ENCODE measurements around the gene TRAPPC11. TPM values are rescaled to one million over a fixed set of nuclear protein-coding genes. Genes with fewer than 3 reads are reported as not detected.
A peak's percentile ranks its signal among the peaks of the same experiment; 100 is the strongest.

The TRAPPC11 gene
- total RNA-seq (2016; rRNA removed; fragmentation: Illumina TruSeq; extraction: Trizol) (18.0 and 22.7 TPM in 2 replicates), polyA plus RNA-seq (2011; rRNA removed) (17.3 and 23.2 TPM in 2 replicates), polyA minus RNA-seq (2011; rRNA and poly(A)+ RNA removed; ENCODE audit: low replicate concordance) (17.0 and 20.3 TPM in 2 replicates), Bru-seq, nascent RNA (percentile 63 among the genes with signal in this experiment), BruChase-seq, experiment 1, labeled RNA remaining after a 6-hour chase (percentile 65 among the genes with signal in this experiment), BruChase-seq, experiment 2, labeled RNA remaining after a 2-hour chase (percentile 64 among the genes with signal in this experiment)
- total RNA-seq (2016; cell fraction: cytosol; rRNA removed; fragmentation: Illumina TruSeq; extraction: Trizol; ENCODE audit: low read depth), result 3.8 and 6.1 TPM in 2 replicates
- 17.6 and 29.0 TPM in 2 replicates for total RNA-seq (2016; cell fraction: insoluble cytoplasmic fraction; rRNA removed; fragmentation: Illumina TruSeq; extraction: Trizol)
- 7.8 and 10.7 TPM in 2 replicates for total RNA-seq (2016; cell fraction: membrane; rRNA removed; fragmentation: Illumina TruSeq; extraction: Trizol)
- 19.8 and 22.3 TPM in 2 replicates for total RNA-seq (2016; cell fraction: nucleus; rRNA removed; fragmentation: Illumina TruSeq; extraction: Trizol)
- polyA plus RNA-seq (2011; cell fraction: cytosol; rRNA removed), result 11.2 and 15.3 TPM in 2 replicates
- polyA plus RNA-seq (2011; cell fraction: nucleus; rRNA removed), result 17.7 and 20.7 TPM in 2 replicates
- polyA plus RNA-seq (2012), result 12.2 and 12.9 TPM in 2 replicates
- 0.76 and 0.78 TPM in 2 replicates for polyA plus RNA-seq (2016; cell fraction: cytosol; fragmentation: Illumina TruSeq; extraction: Trizol; ENCODE audit: low read depth)
- polyA plus RNA-seq (2016; cell fraction: insoluble cytoplasmic fraction; fragmentation: Illumina TruSeq; extraction: Trizol; ENCODE audit: low read depth), result 15.3 and 17.2 TPM in 2 replicates
- polyA plus RNA-seq (2016; cell fraction: membrane; fragmentation: Illumina TruSeq; extraction: Trizol; ENCODE audit: low read depth), result 3.5 and 3.6 TPM in 2 replicates
- polyA plus RNA-seq (2016; cell fraction: nucleus; fragmentation: Illumina TruSeq; extraction: Trizol; ENCODE audit: insufficient read depth, low read depth), result 25.2 and 28.1 TPM in 2 replicates
- 15.1 and 17.7 TPM in 2 replicates for polyA minus RNA-seq (2011; cell fraction: cytosol; rRNA and poly(A)+ RNA removed)
- polyA minus RNA-seq (2011; cell fraction: nucleus; rRNA and poly(A)+ RNA removed), result 33.0 and 47.9 TPM in 2 replicates
- long read RNA-seq, experiment 1, full-length matches to known transcripts, result 3 of 5 reads
- long read RNA-seq, experiment 1, partial matches to known transcripts, result 0 of 5 reads
- long read RNA-seq, experiment 1, other reads (novel, unspliced or antisense), result 2 of 5 reads
- long read RNA-seq, experiment 2, full-length matches to known transcripts, result 1 of 14 reads
- long read RNA-seq, experiment 2, partial matches to known transcripts, result 9 of 14 reads
- long read RNA-seq, experiment 2, other reads (novel, unspliced or antisense), result 4 of 14 reads

DNA sequence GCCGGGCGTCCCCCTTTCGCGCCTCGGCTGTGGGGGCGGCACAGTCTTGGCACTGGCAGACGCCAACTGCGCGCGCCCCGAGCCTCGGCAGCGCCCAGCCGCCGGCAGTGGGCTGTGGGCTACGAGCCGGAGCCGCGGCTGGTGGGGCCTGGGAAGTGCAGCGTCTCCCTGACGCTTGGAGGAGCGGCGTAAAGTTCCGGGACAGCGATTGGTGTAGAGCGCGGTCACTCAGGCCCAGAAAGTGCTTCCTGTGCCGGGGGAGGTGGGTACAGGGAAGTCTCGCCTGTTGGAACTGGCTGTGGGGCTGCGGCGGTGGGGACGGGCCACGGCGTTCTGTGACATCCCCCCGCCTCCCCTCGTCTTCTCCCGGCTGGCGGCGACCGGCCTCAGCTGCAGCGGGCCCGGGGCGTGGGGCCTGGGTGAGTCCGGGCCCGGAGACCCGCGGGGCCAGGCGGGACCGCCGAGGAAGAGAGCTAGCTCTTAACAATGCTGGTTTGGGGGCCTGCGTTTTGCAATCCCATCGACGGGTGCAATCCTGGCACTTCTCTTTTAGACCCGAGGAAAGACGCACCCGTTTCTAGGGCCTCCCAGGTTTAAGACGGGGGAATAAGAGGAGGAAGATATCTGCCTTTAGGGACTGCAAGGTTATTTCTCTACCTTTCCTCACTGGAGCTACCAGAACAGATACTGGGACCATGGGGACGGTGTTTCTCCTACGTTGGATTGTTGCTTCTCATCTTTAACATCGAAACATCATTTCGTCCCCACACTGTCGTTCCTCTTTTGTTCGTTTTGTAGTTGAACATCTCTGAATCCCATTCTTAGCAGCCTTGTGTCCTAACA is at the start of gene TRAPPC11, which contains the start of gene RWDD4:
TRAPPC11 (plus strand) TSS at position 265 of the 843 bp plus-strand sequence. CDS start 4,575 bp downstream, outside the sequence.
RWDD4 (minus strand) TSS at position 157 of the 843 bp plus-strand sequence. CDS start 233 bp downstream, outside the sequence.
- Histone ChIP-seq H3K36me3 (replicated peaks in 1 of 2; ENCODE audit: control insufficient read depth in 1 of 2, insufficient read depth in 2 of 2, low read length in 2 of 2) (0 out of 5 replicates have a peak, but pooled peaks cover 0 to 1% of the 10 kb centered on the region in 2 experiments), H3K4me1 (ENCODE audit: insufficient read depth, low read length) (peaks cover 35% of the 10 kb centered on the region), H2AFZ (ENCODE audit: low read length) (peak within 1 kb of the TSS; percentile 82), H3K9me3 (ENCODE audit: low read length) (no peaks in the 10 kb centered on the region), H3K79me2 (ENCODE audit: insufficient read depth, low read length) (peaks cover 25% of the 10 kb centered on the region), H3K27ac (ENCODE audit: extremely low read length, insufficient read depth, low read length) (peak within 1 kb of the TSS; percentile 70), H3K9ac (ENCODE audit: insufficient read depth, low read depth, low read length) (peak within 1 kb of the TSS; percentile 80), H3K4me2 (ENCODE audit: low read depth, low read length) (peak within 1 kb of the TSS; percentile 80), H4K20me1 (ENCODE audit: insufficient read depth, low read length) (no peaks in the 10 kb centered on the region), H3K27me3 (ENCODE audit: control insufficient read depth in 1 of 2, insufficient read depth in 2 of 2, low read length in 2 of 2) (no peaks in the 10 kb centered on the region; a peak in 1 of 5 replicates), H3K4me3 (replicated peaks in 1 of 3; ENCODE audit: insufficient read depth in 1 of 3, low read depth in 2 of 3, low read length in 3 of 3) (peak within 1 kb of the TSS; percentile 77 to 85 (median 82))
- peak; percentile 94 for DNase-seq (ENCODE audit: low spot score)
- POLR2A ChIA-PET, result interaction anchor here (0.7 to 1.1 kb wide), 2 partner anchors 191 to 216 kb away, joined by 3 to 4 read pairs; no protein-coding TSS in a partner anchor
- ATAC-seq, result peak; percentile 99
- peak; percentile 18 for FAIRE-seq
- intact Hi-C loops (cut with micrococcal nuclease; ENCODE audit: unreplicated experiment), result loop anchor here (1.0 to 5.0 kb wide), 3 partner anchors 40 to 153 kb away; no protein-coding TSS in a partner anchor
- in situ Hi-C loops (cut with HindIII; ENCODE audit: extremely low pct_ligation_motif_present, low pct_unique_long_range_greater_than_20kb), result no loop called here
- BruUV-seq (replicated peaks), result no TSS peak
- WGBS (ENCODE audit: low lambda C conversion rate), result 1% methylated on average over 28 of the region's 63 CpGs
- CTCF ChIA-PET (ENCODE audit: low intra/inter-chr PET ratio, low total read pairs), result no interaction called here
- TF ChIP-seq ZNF615 (CRISPR knock-in tag; IDR thresholded peaks at IDR 0.05; ENCODE audit: borderline replicate concordance) (0 out of 2 replicates have a peak, but pooled peaks have one; percentile 4), ZFY (CRISPR knock-in tag; IDR thresholded peaks at IDR 0.05) (peak; percentile 90), CCDC6 (CRISPR knock-in tag; IDR thresholded peaks at IDR 0.05) (peak; percentile 51; the same call in 1 of the 2 replicates), ZNF136 (CRISPR knock-in tag; IDR thresholded peaks at IDR 0.05; ENCODE audit: low read depth) (no peak), ZNF451 (CRISPR knock-in tag; IDR thresholded peaks at IDR 0.05) (no peak), KDM5B (CRISPR knock-in tag; IDR thresholded peaks at IDR 0.05; ENCODE audit: borderline replicate concordance) (peak; percentile 80; the same call in 1 of the 2 replicates), ZNF672 (CRISPR knock-in tag; IDR thresholded peaks at IDR 0.05) (no peak), ZSCAN20 (CRISPR knock-in tag; IDR thresholded peaks at IDR 0.05; ENCODE audit: borderline replicate concordance) (no peak), ZNF501 (CRISPR knock-in tag; IDR thresholded peaks at IDR 0.05) (peak; percentile 89), CHD2 (IDR thresholded peaks at IDR 0.05; ENCODE audit: low read depth, low read length) (peak; percentile 50; the same call in 1 of the 2 replicates), ZBTB42 (CRISPR knock-in tag; IDR thresholded peaks at IDR 0.05) (peak; percentile 45; the same call in 1 of the 2 replicates), ZFP36L1 (CRISPR knock-in tag; IDR thresholded peaks at IDR 0.05) (0 out of 2 replicates have a peak, but pooled peaks have one; percentile 26), NFKB2 (CRISPR knock-in tag; IDR thresholded peaks at IDR 0.05; ENCODE audit: borderline replicate concordance) (peak; percentile 70; the same call in 1 of the 2 replicates), ZNF776 (CRISPR knock-in tag; IDR thresholded peaks at IDR 0.05) (peak; percentile 24; the same call in 1 of the 2 replicates)
- TF ChIP-seq, protein P1, sequence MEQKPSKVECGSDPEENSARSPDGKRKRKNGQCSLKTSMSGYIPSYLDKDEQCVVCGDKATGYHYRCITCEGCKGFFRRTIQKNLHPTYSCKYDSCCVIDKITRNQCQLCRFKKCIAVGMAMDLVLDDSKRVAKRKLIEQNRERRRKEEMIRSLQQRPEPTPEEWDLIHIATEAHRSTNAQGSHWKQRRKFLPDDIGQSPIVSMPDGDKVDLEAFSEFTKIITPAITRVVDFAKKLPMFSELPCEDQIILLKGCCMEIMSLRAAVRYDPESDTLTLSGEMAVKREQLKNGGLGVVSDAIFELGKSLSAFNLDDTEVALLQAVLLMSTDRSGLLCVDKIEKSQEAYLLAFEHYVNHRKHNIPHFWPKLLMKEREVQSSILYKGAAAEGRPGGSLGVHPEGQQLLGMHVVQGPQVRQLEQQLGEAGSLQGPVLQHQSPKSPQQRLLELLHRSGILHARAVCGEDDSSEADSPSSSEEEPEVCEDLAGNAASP (CRISPR knock-in tag; IDR thresholded peaks at IDR 0.05; ENCODE audit: borderline replicate concordance), result peak; percentile 39; the same call in 1 of the 2 replicates
